Inflammatory macrophage (primary cell): ENCODE results near the gene RBMS3.
"Not testable (repeated sequence)": the region's sequence is repeated elsewhere in the genome, so short reads cannot be mapped to it uniquely, and the experiment has no call there.

ENCODE experiments used
- DNase-seq, 2 donors: peaks; one replicate each; pipeline ENCODE4 v3.0.0-alpha.2; 2020 to 2022

Gene RBMS3

DNA sequence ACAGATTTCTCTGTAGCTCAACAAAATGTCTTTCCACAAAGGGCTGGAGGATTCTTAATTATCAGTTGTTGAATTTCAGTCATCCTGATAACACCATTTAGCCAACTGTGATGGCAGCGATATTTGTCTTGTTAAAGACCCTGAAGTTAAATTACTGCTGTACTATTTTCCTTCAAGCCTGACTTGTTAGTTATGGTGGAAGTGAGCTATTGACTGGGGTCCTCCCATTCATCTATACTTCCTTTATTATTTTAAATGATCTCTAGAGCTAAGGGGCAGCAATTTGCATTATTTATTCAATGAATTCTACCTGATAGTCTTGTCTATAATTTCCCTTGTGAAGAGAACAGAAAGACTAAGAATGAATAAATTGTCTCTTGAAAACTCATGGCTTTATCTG is 64.1 kb downstream of the RBMS3 start:
- no peak for DNase-seq

DNA sequence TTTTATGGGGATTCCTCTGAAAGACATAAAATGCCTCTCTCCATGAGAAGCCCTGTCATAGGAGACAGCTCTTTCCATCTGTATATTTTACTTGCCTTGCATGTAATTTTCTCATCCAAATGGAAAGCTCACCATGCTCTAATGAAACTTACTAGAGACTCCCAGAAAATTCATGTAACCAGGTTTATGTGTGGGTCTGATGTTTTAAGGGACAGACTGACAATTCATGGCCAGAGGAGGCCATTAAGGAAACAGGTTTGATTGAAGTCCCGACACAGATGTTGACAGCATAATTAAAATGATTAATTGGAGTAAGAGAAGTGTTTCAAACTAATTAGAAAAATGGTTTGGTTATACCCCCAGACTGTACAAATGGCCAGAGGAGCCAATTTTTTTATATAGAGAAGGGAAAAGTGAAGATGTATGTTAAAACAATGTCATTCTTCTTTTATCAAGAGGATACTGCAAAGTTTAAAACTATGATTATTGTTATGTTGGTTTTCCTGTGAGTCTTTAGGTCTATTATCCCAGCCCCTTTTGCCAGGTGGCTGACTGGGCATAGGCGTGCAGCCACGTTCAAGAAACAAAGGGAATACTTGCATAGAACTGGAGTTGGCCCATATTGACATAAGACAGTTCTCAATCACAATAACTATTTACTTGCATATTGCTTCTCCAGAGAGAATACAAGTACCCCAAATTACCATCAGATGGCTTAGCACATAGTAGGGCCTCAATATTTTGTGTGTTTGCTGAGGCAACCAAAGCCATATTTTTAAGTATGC is 64.8 kb downstream of the RBMS3 start:
- no peak for DNase-seq

DNA sequence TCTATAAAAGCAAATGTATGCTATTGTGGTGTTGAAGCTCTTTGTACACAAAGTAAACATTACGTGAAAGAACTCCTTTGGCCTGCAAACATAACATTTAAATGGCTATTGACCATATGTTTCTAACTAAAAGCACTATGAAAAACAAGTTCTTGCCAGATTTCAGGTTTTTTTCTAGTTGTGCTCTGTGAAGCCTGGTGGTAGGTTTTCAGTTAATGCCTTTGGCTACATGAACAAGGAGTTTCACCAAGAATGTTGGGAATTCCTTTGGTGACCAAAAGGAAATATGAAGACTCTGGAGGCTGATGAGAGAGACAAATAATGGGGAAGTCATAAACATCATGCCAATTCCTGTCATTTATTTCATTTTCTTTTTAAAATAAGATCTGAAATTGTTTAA is 66.0 kb downstream of the RBMS3 start:
- DNase-seq = no peak

DNA sequence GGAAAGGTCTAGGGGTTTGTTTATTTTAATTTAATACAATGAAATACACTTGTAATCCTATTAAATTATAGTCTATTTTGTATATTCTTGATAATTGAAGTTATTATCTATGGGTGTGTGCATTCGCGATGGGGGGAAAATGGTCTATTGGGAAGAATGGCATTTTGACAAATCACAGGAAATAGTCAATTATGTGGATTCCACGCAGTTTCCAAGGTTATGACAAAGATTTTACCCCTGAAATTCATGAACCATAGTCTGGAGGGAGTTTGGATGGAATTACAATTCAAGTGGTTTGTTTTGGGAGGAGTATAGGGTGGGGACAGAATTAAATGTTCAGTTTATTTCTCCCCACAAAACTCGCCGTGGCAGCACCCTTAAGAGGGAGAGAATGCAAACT is 66.5 kb downstream of the RBMS3 start:
- DNase-seq = no peak

DNA sequence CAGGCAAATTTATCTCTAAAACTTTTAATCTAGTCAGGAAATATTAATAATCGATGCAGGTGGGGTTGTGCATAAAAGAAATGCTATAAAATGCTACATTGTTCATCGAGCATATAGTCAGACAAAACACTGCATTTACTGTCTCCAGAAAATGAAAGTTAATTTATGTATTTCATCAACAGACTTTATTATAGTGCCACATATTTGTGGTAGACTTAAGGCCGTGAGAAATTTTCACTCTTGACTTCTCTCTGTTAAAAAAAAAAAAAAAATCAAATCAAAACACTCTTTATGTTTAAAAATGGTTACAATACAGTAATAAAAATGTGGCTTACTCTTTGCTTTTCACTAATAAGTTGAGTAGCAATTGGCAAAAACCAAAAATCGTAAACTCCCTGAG is 67.4 kb downstream of the RBMS3 start:
- DNase-seq = no peak

DNA sequence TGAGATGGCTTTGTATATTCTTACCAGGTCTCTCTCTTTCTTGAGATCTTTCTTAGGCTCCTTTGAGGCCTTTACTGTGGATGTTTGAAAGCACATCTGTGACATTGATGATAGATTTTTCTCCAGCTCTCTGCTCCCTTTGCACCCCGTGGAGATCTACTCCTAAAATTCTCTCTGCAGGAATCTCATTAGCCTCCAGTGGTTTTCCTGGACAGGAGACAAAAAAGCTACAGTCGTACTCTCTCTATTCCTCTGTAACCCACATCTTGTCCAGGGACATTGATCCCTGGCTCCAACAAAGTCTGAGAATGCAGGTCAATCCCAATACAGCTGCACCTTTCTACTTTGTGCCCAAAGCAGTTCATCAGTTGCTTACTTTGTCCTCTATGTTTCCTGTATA is 68.2 kb downstream of the RBMS3 start:
- DNase-seq = no peak

DNA sequence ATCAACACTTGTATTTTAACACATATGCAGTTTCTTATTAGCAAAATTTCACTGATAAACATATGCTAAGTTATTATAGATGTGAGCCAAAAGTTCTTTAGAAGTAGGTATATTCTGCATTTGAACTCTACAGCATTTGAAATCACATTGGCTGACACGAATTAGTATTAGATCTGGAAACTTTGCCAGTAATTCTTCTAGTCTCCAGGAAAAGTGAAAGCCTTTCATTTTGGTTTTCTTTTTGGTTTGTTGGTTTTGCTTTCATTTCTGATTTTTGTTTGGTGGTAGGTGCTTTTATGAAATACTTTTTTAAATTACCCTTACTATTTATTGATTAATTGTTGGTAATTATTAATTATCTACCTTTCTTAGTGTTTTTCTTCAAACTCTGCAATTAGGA is 72.9 kb downstream of the RBMS3 start:
- no peak for DNase-seq

DNA sequence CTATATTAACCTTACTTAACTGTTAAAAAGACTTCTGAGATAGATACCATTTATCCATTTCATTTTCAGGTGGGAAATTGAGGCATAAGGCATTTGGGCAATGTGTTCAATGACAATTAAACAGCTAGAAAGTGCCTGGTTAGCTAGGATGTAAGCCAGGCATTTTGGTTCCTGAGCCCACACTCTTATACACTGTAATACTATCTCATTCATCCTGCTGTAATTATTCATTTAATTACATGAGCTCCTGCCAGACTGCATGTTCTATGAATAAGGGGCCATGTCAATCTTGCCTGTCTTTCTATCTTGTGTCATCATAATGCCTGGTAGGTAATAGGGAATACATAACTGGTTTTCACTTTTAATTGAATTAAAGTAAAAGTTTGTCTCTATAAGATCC is 74.0 kb downstream of the RBMS3 start:
- DNase-seq = no peak

DNA sequence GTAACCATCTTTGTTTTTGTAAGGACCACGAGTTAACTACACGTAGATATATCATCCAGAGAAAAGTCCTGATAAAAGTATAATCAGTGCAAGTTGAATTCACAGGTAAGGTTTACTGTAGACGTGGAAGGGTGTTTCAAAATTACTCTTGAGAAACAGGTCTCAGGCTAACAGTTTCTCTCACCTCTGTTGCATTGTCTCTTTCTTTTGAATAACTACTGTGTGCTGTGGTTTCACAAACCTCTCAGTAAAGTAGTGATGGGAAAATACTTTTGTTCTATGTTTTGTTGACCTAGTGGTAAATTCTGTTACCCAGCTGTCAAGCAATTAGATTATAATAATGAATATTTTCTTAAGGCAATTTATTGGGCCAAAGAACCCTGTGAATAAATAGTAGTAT is 75.2 kb downstream of the RBMS3 start:
- no peak for DNase-seq

DNA sequence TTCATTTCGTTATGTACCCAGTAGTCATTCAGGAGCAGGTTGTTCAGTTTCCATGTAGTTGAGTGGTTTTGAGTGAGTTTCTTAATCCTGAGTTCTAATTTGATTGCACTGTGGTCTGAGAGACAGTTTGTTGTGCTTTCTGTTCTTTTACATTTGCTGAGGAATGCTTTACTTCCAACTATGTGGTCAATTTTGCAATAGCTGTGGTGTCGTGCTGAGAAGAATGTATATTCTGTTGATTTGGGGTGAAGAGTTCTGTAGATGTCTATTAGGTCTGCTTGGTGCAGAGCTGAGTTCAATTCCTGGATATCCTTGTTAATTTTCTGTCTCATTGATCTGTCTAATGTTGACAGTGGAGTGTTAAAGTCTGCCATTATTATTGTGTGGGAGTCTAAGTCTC is 79.4 kb downstream of the RBMS3 start:
- DNase-seq = not testable (repeated sequence)

DNA sequence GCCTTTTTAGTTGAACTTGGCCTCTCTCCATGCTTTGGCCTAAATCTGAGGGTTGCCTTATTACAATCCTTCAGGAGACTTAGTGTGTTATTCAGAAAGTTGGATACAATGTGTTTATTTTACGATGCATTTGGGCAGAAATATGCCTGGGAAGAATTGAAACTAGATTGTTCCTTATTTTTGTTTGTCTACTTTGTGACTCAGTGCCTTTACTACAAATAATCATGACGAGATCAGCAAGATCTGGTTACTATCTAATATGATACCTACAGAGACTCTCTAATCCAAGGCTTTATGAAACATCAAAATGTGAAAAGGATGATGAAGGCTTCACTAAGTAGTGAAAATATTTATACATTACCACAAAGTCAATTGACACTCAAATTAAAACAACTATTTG is 82.2 kb downstream of the RBMS3 start:
- no peak for DNase-seq

DNA sequence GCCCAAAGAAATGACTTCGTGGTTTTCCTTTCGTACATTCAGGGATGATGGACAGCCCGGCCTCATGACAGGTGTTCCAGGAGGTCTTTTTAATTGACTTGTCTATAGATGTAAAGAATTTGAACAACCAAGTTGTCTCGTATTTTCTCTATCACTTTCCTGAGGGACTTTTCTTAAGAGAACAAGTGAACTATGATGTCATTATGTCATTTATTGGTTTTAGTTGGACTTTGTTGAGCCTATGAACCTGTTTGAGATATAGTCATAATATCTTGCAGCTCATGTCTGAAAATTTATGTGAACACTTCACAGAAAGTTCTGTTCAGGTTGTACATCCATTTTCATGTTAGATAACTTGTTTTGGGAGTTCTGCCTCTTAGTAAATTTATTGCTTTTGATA is 89.2 kb downstream of the RBMS3 start:
- DNase-seq = no peak

DNA sequence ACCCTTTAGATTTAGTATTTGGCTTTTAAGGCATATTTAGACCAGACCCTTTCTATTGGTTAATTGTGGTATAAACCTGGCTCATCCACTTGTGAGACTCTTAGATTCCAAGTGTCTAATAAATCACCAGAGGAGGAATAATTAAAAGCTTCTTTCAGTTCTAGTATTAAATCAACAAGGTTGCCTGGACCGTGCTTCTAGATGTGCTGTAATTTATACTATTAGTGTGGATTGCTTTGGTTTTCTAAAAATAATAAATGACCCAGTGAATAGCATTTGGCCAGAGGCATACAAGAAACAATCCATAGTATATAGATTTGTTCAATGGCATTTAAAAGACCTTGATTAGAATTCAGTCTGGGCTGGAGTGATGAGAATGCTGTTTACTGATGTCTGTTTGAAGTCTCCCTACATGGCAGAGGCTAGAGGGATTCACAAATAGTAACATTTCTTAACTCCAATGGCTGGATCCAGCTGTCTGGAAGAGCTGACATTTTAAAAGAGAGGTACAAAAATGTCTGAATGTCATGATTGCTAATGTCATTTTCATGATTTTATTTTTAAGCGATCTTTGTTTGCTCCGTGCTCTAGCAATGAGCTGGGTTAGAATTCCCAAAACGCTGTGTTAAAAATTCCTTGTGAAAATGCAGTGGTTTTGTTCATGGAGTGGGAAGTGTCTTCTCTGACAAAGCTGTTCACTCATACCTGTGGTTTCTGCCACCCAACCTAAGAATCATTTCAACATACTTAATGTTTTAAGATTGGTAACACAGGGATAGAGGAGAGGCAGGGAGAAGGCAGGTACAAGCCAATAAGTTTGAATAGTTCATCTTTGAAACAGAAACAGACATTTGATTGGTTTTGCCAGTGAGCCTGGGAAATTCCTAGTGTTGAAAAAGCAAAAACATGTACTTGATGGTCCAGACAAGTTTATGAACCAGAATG is 89.9 kb downstream of the RBMS3 start:
- no peak for DNase-seq

DNA sequence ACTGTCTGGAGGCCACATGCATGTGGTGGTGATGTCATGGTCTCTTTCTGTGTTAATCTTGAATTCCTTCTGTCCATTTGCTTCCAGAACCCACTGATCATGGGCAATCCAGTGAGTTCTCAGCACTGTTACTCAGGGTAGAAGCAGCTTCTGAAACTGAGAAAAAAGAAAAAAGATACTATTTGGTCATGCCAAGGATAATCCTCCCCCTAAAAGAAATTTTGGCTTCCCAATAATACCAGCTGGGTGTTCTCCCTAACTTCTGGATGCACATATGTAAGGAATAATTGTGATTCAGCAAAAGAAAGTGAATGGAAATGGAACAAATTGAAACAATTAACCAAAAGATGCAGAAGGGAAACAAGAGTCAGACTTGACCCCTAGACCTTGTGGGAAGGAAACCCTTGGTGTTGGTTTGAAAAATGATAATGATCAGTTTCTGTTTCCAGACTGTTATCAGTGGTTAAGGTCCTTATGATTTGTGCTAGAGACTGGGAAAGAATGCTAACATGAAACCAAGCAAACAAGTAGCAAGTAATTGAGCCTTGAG is 92.3 kb downstream of the RBMS3 start:
- DNase-seq = no peak

DNA sequence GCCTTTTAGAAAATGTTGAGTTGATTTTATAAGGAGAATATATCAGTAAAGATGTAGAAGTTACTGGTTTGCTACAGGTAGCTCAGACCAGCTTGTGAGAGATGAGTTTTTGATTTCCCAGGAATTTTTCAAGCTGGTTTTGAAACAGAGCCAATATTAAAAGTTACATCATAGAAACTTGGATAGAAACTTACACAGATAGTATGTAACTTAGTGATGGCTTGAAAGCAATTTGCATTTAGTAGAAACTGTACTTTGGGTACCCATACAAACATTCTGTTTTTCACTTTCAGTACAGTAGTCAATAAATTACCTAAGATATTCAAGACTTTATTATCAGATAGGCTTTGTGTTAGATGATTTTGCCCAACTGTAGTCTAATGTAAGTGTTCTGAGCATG is 93.4 kb downstream of the RBMS3 start:
- no peak for DNase-seq

DNA sequence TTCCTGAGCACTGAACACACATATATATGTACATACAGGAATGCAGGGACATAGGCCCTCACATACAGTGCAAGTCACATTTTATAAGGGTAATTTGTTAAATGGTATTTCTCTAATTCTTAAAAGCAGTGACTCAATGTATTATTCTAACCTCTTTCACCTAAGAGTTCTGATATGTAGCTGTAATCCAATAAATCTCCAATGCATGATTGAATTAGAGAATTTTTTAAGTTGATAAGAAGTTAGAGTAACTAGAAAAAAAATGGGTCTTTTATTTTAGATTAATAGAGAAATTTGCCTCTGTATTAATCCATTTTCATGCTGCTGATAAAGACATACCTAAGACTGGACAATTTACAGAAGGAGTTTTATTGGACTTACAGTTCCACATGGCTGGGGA is 98.2 kb downstream of the RBMS3 start:
- no peak for DNase-seq

DNA sequence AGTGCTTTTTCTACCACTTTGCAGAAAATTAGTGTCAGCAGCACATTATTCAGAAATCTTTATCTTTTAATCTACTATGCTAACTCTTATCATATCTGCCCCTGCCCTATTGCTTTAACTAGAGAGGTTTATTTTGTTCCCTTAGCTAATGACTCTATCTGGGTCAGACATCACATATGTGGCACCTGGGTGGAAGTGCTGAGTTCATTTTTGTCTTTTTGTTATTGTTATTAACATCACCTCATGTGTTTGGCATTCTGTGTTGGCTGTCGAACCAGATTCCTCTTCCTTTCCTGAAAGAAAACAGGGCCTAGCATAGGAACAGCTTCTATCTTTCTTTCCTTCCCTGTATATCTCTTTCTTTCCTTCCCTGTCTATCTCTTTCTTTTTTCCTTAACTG is 100.7 kb downstream of the RBMS3 start:
- DNase-seq = no peak

DNA sequence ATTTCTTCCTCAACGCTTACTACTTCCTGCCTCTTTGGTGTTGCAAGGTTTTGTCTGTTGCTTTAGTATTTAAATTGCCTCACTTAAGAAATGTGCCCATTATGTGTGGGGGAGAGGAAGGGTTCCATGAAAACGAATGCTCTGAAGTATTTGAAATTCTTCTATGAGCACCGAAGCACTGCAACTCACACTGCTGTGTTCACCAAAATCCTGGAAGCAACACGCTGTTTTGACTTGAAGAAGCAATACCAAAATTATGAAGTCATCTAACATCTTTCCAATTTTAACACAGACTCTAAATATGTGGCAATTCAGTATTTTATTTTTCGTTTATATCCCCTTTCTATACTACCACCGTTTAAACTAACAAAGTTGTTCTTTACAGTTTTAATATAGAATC is 101.5 kb downstream of the RBMS3 start:
- no peak for DNase-seq

DNA sequence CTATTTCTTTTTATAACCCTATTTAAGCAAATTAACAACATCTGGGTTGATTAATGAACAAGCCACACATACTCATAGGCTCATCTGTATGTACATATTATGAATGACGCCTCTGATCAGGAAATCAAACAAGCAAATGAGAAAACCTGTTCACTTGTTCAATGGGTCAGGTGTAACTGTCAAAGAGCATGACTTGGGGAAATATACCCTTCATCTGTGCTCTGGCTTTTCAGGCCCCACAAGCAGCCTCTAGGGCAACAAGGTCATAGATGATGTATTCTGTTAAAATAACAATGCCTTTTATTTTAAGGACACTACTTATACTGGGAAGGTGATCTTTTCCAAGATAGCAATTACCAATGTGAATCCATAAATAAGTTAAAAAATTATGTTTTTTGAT is 102.0 kb downstream of the RBMS3 start:
- DNase-seq = no peak

DNA sequence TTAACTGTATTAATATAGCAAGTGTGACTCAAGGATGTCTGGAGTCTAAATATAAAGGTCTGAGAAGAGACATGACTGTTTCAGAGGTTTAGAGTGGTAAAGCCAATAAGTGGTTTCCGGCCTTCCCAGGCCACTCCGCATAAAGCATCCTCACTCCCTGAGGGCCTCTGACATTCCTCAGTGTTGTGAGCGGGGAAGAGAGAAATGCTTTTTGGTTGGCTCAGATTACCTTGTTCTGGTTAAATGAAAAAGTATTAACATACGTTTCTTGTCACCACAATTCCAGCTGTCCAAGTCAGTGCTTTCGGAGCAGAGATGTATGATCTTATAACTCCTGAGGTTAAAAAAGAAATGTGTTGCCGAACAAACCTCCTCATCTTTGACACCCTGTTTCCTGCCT is 103.8 kb downstream of the RBMS3 start:
- no peak for DNase-seq

DNA sequence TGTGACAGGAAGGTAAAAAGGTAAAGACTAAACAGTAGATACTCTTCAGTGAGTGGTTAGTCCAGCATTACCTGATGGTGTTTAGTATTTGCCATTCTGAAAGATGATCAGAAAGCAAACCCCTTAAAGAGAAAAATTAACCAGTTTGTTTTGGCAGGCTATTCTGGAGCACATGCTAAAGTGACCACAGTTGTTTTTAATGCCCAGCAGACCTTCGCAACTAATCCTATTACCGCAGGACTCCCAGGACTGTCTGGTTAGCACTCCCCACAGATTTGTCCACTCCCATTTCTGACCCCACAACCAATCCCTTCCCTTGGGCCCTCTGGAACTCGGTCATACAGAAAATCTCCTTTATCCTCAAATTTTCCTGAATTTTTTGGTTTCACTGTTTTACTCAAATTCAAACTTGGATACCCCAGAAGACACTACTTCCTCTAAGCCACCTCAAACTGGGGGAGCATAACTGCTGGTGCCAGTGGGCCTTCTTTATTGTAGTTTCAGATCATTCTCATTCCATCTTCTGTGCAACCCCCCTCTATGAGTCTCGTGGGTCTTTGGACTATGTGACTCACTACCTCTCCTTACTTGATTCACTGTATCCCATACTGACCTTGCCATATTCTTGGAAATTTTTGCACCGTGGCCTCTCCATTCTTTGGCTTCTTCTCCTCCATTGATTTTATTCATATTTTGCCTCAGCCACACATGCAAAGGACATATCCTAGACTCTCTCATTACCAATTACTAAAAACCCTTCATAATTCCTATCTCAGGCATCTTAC is 104.4 kb downstream of the RBMS3 start:
- DNase-seq = no peak

DNA sequence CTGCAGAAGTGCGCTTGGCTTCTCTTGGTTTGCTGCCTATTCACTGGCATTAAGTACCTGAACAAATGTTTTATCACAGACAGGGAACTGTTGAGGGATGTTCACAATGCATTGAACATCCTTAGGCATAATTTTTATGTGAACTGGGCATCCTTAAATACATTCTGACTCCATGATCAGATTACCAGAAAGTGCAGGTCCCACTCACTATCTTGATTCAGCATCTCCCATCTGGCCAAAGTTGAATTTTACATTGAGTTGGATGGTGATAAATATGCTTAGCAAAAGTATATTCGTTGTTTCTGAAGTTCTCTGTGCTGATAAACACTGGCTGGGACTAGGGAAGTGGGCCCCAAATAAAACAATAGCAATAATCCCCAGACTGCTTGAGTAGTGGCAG is 108.5 kb downstream of the RBMS3 start:
- no peak for DNase-seq
